Measurements from ENCODE around the gene TMPRSS2.

DNA sequence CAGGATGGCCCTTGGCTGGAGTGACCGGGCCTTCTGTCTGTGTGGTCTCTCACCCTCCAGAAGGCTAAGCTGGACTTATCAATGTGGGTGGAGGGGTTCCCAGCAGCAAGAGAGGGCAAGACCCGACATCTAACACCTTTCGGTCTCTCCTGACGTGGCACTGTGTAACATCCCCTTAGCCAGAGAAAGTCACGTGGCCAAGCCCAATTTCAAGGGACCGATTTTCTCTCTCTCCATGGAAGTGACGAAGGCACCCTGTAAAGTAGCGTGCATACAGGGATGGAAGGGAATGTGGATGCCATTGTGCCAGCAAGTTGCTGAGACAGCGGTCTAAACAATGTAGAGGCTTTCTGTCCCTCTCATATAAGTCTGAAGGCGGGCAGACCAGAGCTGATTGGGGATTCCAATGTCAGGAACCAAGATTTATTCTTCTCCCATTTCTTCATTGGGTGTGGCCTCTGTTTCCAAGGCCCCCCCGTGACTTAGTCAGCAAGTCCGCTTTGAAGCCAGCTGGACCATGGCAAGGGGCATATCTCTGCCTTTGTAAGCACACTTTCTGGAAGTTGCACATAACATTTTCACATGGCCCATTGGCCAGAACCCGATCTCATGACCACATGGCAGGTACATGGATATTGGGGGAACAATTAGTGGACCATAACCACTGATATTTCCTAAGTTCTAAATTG lies 69.4 kb downstream of the TMPRSS2 start:
- TF ChIP-seq, protein P1, sequence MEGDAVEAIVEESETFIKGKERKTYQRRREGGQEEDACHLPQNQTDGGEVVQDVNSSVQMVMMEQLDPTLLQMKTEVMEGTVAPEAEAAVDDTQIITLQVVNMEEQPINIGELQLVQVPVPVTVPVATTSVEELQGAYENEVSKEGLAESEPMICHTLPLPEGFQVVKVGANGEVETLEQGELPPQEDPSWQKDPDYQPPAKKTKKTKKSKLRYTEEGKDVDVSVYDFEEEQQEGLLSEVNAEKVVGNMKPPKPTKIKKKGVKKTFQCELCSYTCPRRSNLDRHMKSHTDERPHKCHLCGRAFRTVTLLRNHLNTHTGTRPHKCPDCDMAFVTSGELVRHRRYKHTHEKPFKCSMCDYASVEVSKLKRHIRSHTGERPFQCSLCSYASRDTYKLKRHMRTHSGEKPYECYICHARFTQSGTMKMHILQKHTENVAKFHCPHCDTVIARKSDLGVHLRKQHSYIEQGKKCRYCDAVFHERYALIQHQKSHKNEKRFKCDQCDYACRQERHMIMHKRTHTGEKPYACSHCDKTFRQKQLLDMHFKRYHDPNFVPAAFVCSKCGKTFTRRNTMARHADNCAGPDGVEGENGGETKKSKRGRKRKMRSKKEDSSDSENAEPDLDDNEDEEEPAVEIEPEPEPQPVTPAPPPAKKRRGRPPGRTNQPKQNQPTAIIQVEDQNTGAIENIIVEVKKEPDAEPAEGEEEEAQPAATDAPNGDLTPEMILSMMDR (IDR thresholded peaks at IDR 0.05) = no peak
- no peak for TF ChIP-seq ZFX (IDR thresholded peaks at IDR 0.05; ENCODE audit: borderline replicate concordance)
